HepG2 (cell line): ENCODE results near the gene CSH1. TPM values are rescaled to one million over a fixed set of nuclear protein-coding genes. Genes with fewer than 3 reads are reported as not detected.

Source experiments
- CAMTA2 ChIP-seq: sonication (generic); formaldehyde crosslinking; IDR thresholded peaks from 2 replicates; pipeline ENCODE4 v1.4.0; 2020; ENCODE audit warnings: mild to moderate bottlenecking, missing genetic modification reagents, borderline replicate concordance
- CREM ChIP-seq, 2 experiments: sonication (generic) in 1 of 2; formaldehyde crosslinking in 1 of 2; IDR thresholded peaks; 2 replicates each; pipeline versions ENCODE4 v1.4.0 to v1.6.1; 2016 to 2020; ENCODE audit warnings: antibody characterized with exemption in 1 of 2, mild to moderate bottlenecking in 1 of 2, missing genetic modification reagents in 1 of 2
- HOXA9 ChIP-seq: sonication (generic); formaldehyde crosslinking; IDR thresholded peaks from 2 replicates; pipeline ENCODE4 v1.8.1; 2022; ENCODE audit warnings: missing genetic modification reagents, mild to moderate bottlenecking, moderate library complexity, borderline replicate concordance
- NRL ChIP-seq: sonication (generic); formaldehyde crosslinking; IDR thresholded peaks from 2 replicates; pipeline ENCODE4 v1.5.0; 2020; ENCODE audit warnings: missing genetic modification reagents, mild to moderate bottlenecking, moderate library complexity, borderline replicate concordance
- PTBP1 ChIP-seq: fragments of 200-400 bp; formaldehyde crosslinking; IDR thresholded peaks from 2 replicates; pipeline ENCODE4 v1.6.1; 2018; ENCODE audit warnings: low read length, low read depth; ENCODE audit not compliant: poor library complexity, severe bottlenecking
- RAD21 ChIP-seq: fragments of 450-650 bp; formaldehyde crosslinking; IDR thresholded peaks from 2 replicates; pipeline ENCODE4 v1.5.0; 2020; ENCODE audit warnings: mild to moderate bottlenecking
- REPIN1 ChIP-seq: sonication (generic); formaldehyde crosslinking; IDR thresholded peaks from 2 replicates; pipeline ENCODE4 v1.8.0; 2022; ENCODE audit warnings: missing genetic modification reagents, low read depth, mild to moderate bottlenecking, borderline replicate concordance
- SMC3 ChIP-seq: IDR thresholded peaks from 2 replicates; pipeline ENCODE4 v1.6.1; 2011; ENCODE audit warnings: low read length, improper control_type of control experiment
- SP4 ChIP-seq: sonication (generic); formaldehyde crosslinking; IDR thresholded peaks from 2 replicates; pipeline ENCODE4 v1.8.1; 2023; ENCODE audit warnings: mild to moderate bottlenecking, missing genetic modification reagents
- TBX2 ChIP-seq: sonication (generic); formaldehyde crosslinking; IDR thresholded peaks from 2 replicates; pipeline ENCODE4 v1.5.0; 2020; ENCODE audit warnings: missing genetic modification reagents, mild to moderate bottlenecking, borderline replicate concordance
- ZBTB33 ChIP-seq: sonication (generic); formaldehyde crosslinking; IDR thresholded peaks from 2 replicates; pipeline ENCODE4 v1.4.0; 2020; ENCODE audit warnings: missing genetic modification reagents
- ZBTB4 ChIP-seq: sonication (generic); formaldehyde crosslinking; IDR thresholded peaks from 2 replicates; pipeline ENCODE4 v1.4.0; 2020; ENCODE audit warnings: missing genetic modification reagents, mild to moderate bottlenecking, borderline replicate concordance
- ZBTB49 ChIP-seq: sonication (generic); formaldehyde crosslinking; IDR thresholded peaks from 2 replicates; pipeline ENCODE4 v1.4.0; 2020; ENCODE audit warnings: missing genetic modification reagents, borderline replicate concordance
- ZC3H4 ChIP-seq: sonication (generic); formaldehyde crosslinking; IDR thresholded peaks from 2 replicates; pipeline ENCODE4 v1.4.0; 2020; ENCODE audit warnings: missing genetic modification reagents, borderline replicate concordance
- ZNF326 ChIP-seq: sonication (generic); formaldehyde crosslinking; IDR thresholded peaks from 2 replicates; pipeline ENCODE4 v1.4.0; 2020; ENCODE audit warnings: missing genetic modification reagents, borderline replicate concordance
- ZNF660 ChIP-seq: sonication (generic); formaldehyde crosslinking; IDR thresholded peaks from 2 replicates; pipeline ENCODE4 v1.5.1; 2020; ENCODE audit warnings: mild to moderate bottlenecking, low read depth, missing genetic modification reagents, borderline replicate concordance
- ZNF891 ChIP-seq: sonication (generic); formaldehyde crosslinking; IDR thresholded peaks from 2 replicates; pipeline ENCODE4 v1.5.0; 2020; ENCODE audit warnings: mild to moderate bottlenecking, missing genetic modification reagents
- polyA plus RNA-seq, 8 experiments: library from polyadenylated mRNA; depleted of rRNA in 3 of 8; stranded (reverse) in 7 of 8; unstranded in 1 of 8; fragments of >200 nt; fragmentation: Illumina TruSeq in 4 of 8; extraction: Trizol in 4 of 8; gene quantifications; 2 replicates each; pipeline versions ENCODE4 v1.2.1 to v1.2.3, GENCODE V29; 2011 to 2016; ENCODE audit warnings: low read depth in 4 of 8, missing spikeins in 1 of 8, mixed read lengths in 1 of 8; ENCODE audit not compliant: insufficient read depth in 1 of 8
- total RNA-seq, 5 experiments: library from RNA; depleted of rRNA; stranded (reverse); fragments of >200 nt; fragmentation: Illumina TruSeq; extraction: Trizol; gene quantifications; 2 replicates each; pipeline ENCODE4 v1.2.3, GENCODE V29; 2016; ENCODE audit warnings: low read depth in 1 of 5
- TF ChIP-seq, protein P1 (sequence below): sonication (generic); formaldehyde crosslinking; IDR thresholded peaks from 2 replicates; pipeline ENCODE4 v1.4.0; 2020; ENCODE audit warnings: low read depth, mild to moderate bottlenecking, missing genetic modification reagents

The CSH1 gene
- total and polyA plus RNA-seq, 2 of the 13 experiments (the other 11 are each of a cell fraction or from before 2014, with no cell fraction given), result not detected

GRCh38 chr17:63848834-63849689, 47.3 kb downstream of the CSH1 start (continued):
- TF ChIP-seq ZBTB49 (CRISPR knock-in tag) (no peak), NRL (CRISPR knock-in tag) (no peak), PTBP1 (no peak), CREM (IDR thresholded peaks at IDR 0.05) (peak; percentile 83), CREM (CRISPR knock-in tag; IDR thresholded peaks at IDR 0.05) (peak; percentile 49; the same call in 1 of the 2 replicates), CAMTA2 (CRISPR knock-in tag) (no peak), ZBTB33 (CRISPR knock-in tag) (peak; percentile 98), ZNF660 (CRISPR knock-in tag) (no peak), ZC3H4 (CRISPR knock-in tag) (no peak), REPIN1 (CRISPR knock-in tag) (no peak), HOXA9 (CRISPR knock-in tag) (no peak), ZNF326 (CRISPR knock-in tag) (no peak), ZNF891 (CRISPR knock-in tag) (peak; percentile 46), RAD21 (no peak), SP4 (CRISPR knock-in tag) (0 out of 2 replicates have a peak, but pooled peaks have one; percentile 30), TBX2 (no peak), ZBTB4 (peak; percentile 65; the same call in 1 of the 2 replicates), SMC3 (no peak)
- TF ChIP-seq, protein P1, sequence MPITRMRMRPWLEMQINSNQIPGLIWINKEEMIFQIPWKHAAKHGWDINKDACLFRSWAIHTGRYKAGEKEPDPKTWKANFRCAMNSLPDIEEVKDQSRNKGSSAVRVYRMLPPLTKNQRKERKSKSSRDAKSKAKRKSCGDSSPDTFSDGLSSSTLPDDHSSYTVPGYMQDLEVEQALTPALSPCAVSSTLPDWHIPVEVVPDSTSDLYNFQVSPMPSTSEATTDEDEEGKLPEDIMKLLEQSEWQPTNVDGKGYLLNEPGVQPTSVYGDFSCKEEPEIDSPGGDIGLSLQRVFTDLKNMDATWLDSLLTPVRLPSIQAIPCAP (CRISPR knock-in tag), result no peak
